ENCODE measurements around the gene COL6A3. TPM values are rescaled to one million over a fixed set of nuclear protein-coding genes. Genes with fewer than 3 reads are reported as not detected.
"Not testable (repeated sequence)": the region's sequence is repeated elsewhere in the genome, so short reads cannot be mapped to it uniquely, and the experiment has no call there.

The COL6A3 gene
- total RNA-seq, 2 experiments from 2014 or later, result 0.19 to 0.45 TPM

DNA sequence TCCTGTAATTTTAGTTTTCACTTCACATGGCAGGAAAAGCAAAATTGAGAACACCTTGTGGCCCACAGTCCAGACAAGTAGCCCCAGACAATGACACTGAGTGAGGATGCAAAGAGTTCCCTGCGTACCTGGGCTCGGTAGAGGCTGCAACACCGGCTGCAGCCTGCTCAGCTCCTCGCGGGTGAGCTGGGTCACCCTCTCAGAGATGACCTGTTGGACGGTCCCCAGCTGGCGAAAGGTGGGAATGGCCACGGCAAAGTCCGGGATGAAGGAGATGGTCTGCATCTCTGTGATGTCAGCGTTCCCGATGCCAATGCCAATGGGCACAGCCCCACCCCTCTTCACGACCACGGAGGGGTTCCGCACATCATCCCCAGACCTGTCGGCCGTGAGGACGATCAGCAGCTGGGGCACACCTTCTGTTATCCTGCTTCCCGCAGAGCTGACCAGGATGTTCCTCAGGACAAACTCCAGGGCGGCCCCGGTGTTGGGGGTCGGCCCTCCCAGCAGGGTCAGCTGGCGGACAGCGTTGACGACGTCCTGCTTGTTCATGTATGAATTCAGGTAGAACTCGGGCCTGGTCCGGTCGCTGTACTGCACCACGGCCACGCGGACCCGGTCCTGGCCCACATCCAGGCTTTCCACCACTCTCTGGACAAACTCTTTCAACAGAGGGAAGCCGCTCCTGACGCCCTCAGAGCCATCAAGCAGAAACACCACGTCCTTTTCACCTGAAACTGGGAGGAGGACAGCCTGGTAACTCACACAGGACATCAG, 39.5 kb downstream of the COL6A3 start:
- POLR2A ChIA-PET, result no interaction called here
- Mint-ChIP-seq H3K4me3 (no peak overlapping the region), H3K27me3 (peaks cover 2% of the 10 kb centered on the region), H3K9me3 (no peaks in the 10 kb centered on the region), H3K36me3 (no peaks in the 10 kb centered on the region), H3K4me1 (no peaks in the 10 kb centered on the region), H3K27ac (no peak overlapping the region)
- ATAC-seq (ENCODE audit: low read depth) (no peak), DNase-seq (no peak)

DNA sequence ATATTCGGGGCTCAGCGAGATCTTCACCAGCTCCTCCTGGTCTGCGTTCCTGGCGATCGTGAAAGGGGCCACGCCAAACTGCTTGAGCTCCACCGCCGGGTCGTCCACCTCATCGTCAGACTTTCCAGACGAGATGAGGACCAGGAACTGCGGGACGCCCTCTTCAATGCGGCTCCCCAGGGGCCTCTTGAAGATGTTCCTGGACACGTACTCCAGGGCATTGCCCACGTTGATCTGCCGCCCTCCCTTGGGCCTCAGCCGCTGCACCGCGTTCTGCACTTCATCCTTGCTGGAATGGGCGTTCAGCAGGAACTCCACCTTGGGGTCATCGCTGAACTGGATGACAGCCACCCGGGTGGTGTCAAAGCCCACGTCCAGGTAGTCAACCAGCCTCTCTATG, 42.1 kb downstream of the COL6A3 start:
- Mint-ChIP-seq H3K9me3 (no peaks in the 10 kb centered on the region), H3K4me1 (peaks cover 3% of the 10 kb centered on the region), H3K36me3 (no peaks in the 10 kb centered on the region), H3K27me3 (peaks cover 2% of the 10 kb centered on the region), H3K27ac (no peak overlapping the region), H3K4me3 (no peak overlapping the region)
- POLR2A ChIA-PET, result no interaction called here
- DNase-seq, result no peak
- ATAC-seq (ENCODE audit: low read depth), result no peak

DNA sequence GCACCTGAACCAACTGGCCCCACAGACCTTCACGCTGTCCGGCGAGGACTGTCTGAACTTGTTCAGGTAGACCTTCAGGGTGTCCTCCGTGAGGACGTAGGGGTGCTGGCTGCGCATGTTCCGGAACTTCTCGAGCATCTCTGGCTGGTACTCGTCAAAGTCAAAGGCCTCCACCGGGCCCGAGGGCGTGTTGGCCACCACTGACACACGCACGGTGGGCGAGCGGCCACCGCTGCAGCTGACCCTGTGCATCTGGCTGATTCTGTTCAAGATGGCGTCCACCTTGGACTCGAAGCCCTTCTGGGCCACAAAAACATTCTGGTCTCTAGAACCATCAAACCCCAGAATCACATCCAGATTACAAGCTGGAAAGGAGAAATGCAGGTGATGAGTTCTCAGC, 48.3 kb downstream of the COL6A3 start:
- H3K27me3 Mint-ChIP-seq, result peaks cover 2% of the 10 kb centered on the region
- DNase-seq (no peak), ATAC-seq (ENCODE audit: low read depth) (no peak)
- H3K27ac Mint-ChIP-seq, result no peak overlapping the region
- H3K9me3 Mint-ChIP-seq, result no peaks in the 10 kb centered on the region
- POLR2A ChIA-PET, result no interaction called here
- H3K36me3 Mint-ChIP-seq, result no peaks in the 10 kb centered on the region
- H3K4me1 Mint-ChIP-seq, result peaks cover 3% of the 10 kb centered on the region
- H3K4me3 Mint-ChIP-seq, result no peak overlapping the region

DNA sequence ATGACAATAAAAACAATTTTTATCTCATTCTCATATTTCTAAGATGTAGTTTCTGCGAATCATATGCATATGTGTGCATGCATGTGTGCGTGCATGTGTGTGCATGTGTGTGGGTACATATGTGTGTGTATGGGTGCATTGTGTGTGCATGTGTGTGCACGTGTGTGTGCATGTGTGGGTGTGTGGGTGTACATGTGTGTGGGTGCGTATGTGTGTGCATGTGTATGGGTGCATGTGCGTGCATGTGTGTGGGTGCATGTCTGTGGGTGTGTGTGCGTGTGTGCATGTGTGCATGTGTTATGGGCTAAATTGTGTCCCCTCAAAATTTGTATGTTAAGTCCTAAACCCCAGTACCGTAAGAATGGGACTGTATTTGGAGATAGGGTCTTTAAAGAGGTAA, 49.3 kb downstream of the COL6A3 start:
- no peak overlapping the region for H3K27ac Mint-ChIP-seq
- H3K4me1 Mint-ChIP-seq, result peaks cover 3% of the 10 kb centered on the region
- no peak overlapping the region for H3K4me3 Mint-ChIP-seq
- no peaks in the 10 kb centered on the region for H3K9me3 Mint-ChIP-seq
- H3K36me3 Mint-ChIP-seq, result no peaks in the 10 kb centered on the region
- ATAC-seq (ENCODE audit: low read depth) (no peak), DNase-seq (no peak)
- POLR2A ChIA-PET, result no interaction called here
- H3K27me3 Mint-ChIP-seq, result peaks cover under 1% of the 10 kb centered on the region

DNA sequence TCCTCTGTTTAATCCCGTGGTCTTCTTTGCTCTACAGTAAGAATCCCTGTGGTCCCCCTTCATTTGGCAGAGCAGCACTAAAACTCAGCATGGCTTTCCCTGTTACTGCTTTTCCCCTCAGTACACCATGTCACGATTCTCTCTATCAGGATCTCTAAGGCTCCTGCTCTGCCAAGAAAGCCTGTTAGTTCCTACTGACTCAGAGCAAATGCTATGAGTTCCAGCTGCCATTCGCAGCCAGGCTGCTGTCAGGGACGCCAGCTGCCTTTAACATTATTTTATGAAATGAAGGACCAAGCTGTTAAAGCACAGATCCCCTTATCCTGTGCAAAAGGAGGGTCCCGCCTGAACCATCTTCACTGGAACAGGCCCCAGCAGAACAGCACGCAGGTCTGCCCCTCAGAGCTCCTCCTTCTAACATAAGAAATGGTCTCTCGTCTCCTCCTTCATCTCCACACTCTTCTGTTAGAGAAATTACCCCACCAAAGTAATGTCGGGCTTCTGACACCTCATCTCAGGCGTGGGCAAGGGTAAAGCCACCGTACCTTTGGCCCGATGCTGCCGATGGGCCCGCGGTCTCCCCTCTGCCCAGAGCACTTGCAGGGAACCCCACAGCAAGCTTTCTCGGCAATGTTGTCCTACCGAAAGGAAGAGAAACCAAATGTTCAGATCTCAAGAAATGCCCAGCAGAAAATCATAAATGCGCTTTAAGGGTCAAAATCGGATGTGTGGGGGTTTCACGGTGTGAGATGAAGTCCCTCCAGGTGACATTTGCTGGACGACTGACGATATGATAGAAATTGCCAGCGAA, 52.6 kb downstream of the COL6A3 start:
- no peak for ATAC-seq (ENCODE audit: low read depth)
- Mint-ChIP-seq H3K27me3 (no peaks in the 10 kb centered on the region), H3K9me3 (no peaks in the 10 kb centered on the region), H3K36me3 (no peaks in the 10 kb centered on the region), H3K27ac (no peak overlapping the region), H3K4me3 (no peak overlapping the region), H3K4me1 (no peaks in the 10 kb centered on the region)
- DNase-seq, result no peak
- POLR2A ChIA-PET, result no interaction called here

DNA sequence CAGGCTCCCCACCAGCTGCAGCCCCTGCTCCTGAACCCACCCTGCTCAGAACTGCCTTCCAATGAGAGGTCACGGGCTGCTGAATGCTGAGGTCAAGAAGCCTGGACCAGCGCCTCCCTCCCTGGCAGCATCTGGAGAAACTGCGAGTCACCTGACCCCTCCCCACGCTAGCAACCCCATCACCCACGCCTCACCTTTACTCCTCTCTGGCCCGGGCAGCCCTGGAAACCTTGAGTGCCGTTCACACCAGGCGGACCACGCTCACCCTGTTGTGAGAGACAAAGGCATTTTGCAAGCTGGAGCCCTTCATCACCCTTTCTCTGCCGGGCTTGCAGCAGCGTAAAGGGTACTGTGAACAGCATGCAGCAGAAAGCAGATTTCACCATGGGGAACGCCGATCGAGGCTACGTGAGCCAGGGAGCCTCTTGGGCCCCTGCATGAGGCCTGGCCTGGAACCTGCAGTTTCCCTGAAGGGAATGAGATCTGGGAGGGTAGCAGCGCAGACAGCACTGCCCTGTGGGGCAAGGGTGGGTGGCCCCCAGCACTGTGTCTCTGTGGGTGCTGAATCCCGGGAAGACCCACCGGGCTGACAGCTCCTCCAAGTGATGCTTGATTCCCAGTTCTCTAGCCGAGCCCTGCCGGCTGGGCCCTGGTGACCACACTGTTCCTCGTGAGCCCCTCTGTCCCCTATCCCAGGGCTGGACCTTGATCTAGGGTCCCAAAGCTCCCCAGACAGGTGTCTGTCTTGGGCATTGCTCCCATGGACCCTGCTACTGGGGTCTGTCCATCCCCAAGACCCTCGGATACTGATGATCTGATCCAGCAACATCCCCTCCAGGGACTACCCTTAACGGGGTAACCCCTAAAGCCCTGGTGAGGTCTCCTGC, 53.8 kb downstream of the COL6A3 start:
- POLR2A ChIA-PET, result no interaction called here
- DNase-seq, result no peak
- Mint-ChIP-seq H3K36me3 (no peaks in the 10 kb centered on the region), H3K27me3 (no peaks in the 10 kb centered on the region), H3K9me3 (no peaks in the 10 kb centered on the region), H3K4me1 (no peaks in the 10 kb centered on the region), H3K4me3 (no peak overlapping the region), H3K27ac (no peak overlapping the region)
- ATAC-seq (ENCODE audit: low read depth), result no peak

DNA sequence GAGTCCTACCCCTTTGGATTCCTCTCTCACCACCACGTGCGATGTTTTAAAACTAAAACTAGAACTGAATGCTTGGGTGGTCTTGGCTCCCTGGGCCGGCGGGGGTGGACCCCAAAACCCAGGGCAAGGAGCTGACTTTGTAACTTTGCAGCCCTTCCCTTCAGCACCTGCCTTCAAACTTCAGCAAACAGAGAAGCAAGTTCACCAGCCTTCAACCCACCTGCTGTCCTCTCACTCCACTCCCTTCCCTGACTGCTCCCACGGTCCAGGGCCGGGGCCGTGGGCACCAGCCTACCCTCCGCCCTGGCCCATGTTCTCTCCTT, 54.5 kb downstream of the COL6A3 start:
- DNase-seq, result no peak
- H3K4me3 Mint-ChIP-seq, result no peak overlapping the region
- H3K9me3 Mint-ChIP-seq, result no peaks in the 10 kb centered on the region
- H3K27ac Mint-ChIP-seq, result no peak overlapping the region
- no peaks in the 10 kb centered on the region for H3K27me3 Mint-ChIP-seq
- no peaks in the 10 kb centered on the region for H3K4me1 Mint-ChIP-seq
- H3K36me3 Mint-ChIP-seq, result no peaks in the 10 kb centered on the region
- POLR2A ChIA-PET, result no interaction called here
- no peak for ATAC-seq (ENCODE audit: low read depth)

DNA sequence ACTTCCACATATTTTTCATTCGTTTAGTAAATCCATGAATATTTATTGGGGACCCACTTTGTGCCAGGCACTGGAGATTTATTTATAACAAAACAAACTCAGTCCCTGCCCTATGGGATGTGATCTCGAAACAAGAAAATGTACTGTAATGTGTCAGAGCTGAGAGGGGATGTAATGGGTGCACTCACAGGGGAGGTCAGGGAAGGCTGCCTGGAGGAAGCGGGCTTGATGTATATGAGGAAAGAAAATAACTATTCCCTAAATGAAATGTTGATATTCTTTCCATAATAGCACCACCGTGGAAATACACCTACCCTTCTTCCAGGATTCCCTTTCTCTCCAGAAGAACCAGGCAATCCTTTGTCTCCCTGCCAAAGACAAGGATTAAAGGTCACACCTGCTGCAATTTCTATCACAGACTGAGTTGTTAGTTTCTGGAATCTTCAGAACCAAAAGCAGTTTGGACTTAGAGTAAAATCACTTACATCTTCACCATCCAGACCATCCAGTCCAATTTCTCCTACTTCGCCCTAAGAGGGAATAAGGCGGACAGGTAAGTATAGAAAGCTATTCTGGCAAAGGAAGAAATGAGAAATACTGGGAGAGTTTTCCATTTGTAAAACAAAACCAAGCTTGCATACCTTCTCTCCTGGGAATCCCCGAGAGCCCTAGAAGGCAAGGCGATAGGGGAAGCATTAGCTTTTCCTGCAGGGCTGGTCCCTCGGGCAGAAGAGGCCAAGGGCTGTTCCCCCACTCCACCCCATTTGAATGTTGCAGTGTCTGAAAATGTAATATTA, 55.0 kb downstream of the COL6A3 start:
- no peak for DNase-seq
- no peaks in the 10 kb centered on the region for H3K36me3 Mint-ChIP-seq

DNA sequence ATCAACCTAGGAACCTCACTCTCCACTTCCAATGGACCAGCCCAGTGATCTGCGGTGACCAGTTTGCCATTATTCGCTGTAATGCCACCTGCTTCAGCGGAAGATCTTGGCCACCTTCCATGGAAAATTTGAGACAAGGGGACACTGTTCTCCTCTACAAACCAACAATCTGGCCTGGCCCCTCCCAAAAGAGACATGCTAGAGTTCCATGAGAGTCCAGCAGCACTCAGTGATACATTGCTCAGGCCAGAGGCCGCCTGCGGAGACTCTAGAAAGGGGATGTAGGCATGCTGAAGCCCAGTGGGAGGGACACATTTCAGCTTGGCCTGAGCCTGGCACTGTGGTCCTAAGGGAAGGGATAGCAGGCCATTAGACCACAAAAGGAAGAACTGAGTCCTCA, 58.3 kb downstream of the COL6A3 start:
- Mint-ChIP-seq H3K4me1 (no peaks in the 10 kb centered on the region), H3K9me3 (no peaks in the 10 kb centered on the region), H3K27me3 (no peaks in the 10 kb centered on the region), H3K36me3 (no peaks in the 10 kb centered on the region), H3K4me3 (no peak overlapping the region), H3K27ac (no peak overlapping the region)
- POLR2A ChIA-PET, result no interaction called here
- DNase-seq (no peak), ATAC-seq (ENCODE audit: low read depth) (no peak)

More for the DNA sequence above, 55.0 kb downstream of the COL6A3 start:
- H3K4me1 Mint-ChIP-seq, result no peaks in the 10 kb centered on the region
- no peak overlapping the region for H3K4me3 Mint-ChIP-seq
- POLR2A ChIA-PET, result no interaction called here
- ATAC-seq (ENCODE audit: low read depth), result no peak
- no peaks in the 10 kb centered on the region for H3K9me3 Mint-ChIP-seq
- no peaks in the 10 kb centered on the region for H3K27me3 Mint-ChIP-seq
- no peak overlapping the region for H3K27ac Mint-ChIP-seq

DNA sequence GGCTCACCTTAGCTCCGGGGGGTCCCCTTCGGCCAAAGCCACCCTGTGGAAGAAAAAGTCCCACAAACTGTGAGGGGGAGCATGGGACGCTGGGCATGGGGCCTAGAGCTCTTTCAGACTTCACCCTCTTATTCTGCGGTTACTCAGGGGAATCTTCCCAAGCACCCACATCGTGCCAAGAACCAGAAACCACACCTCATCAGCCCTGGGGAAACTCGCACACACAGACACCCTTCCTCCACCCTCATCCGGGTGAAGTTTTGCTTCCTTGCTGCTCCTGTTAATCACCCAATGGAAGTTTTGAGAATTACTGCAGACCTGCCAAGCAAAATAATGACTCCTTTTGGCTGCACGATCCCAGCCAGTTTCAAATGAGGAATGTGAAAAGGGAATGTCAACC, 59.1 kb downstream of the COL6A3 start:
- POLR2A ChIA-PET, result no interaction called here
- ATAC-seq (ENCODE audit: low read depth) (no peak), DNase-seq (no peak)
- Mint-ChIP-seq H3K36me3 (no peaks in the 10 kb centered on the region), H3K4me3 (no peak overlapping the region), H3K27ac (no peak overlapping the region), H3K4me1 (no peaks in the 10 kb centered on the region), H3K27me3 (no peaks in the 10 kb centered on the region), H3K9me3 (no peaks in the 10 kb centered on the region)

DNA sequence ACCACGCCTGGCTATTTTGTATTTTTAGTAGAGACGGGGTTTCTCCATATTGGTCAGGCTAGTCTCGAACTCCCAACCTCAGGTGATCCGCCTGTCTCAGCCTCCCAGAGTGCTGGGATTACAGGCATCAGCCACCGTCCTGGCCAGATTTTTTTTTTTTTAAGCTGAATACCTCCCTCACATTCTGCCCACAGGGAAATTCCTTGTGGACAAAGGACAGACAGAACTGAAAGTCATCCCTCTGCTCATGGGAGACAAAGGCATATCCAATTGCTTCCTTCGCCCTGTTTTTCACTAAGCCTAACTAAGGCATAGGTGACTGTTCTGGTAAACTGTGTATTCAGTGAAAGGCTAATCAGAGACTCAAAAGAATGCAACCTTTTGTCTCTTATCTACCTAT, 59.8 kb downstream of the COL6A3 start:
- H3K27ac Mint-ChIP-seq; H3K4me1 Mint-ChIP-seq; H3K36me3 Mint-ChIP-seq; H3K4me3 Mint-ChIP-seq; POLR2A ChIA-PET; H3K27me3 Mint-ChIP-seq; ATAC-seq (ENCODE audit: low read depth); DNase-seq; H3K9me3 Mint-ChIP-seq: not testable (repeated sequence)

DNA sequence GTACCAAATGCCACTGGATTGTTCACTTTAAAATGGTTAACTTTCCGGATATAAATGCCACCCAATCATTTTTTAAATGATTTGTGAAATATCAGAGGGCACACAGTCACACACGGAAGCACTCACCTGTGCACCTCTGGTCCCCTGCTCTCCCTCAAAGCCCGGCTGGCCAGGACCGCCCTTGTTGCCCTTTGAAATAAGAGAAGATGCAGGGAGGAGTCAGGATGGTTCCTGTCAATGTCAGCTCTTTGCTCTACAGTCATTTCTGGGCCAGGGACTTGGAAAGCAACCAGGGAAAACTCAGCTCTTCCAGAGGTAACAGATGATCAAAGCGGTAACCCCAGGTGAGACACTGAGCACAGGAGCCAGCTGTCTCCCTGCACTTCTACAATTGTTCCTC, 60.7 kb downstream of the COL6A3 start:
- no peaks in the 10 kb centered on the region for H3K4me1 Mint-ChIP-seq
- no peak overlapping the region for H3K4me3 Mint-ChIP-seq
- H3K27ac Mint-ChIP-seq, result no peak overlapping the region
- no peaks in the 10 kb centered on the region for H3K27me3 Mint-ChIP-seq
- H3K9me3 Mint-ChIP-seq, result no peaks in the 10 kb centered on the region
- ATAC-seq (ENCODE audit: low read depth) (no peak), DNase-seq (no peak)
- POLR2A ChIA-PET, result no interaction called here
- H3K36me3 Mint-ChIP-seq, result no peaks in the 10 kb centered on the region

DNA sequence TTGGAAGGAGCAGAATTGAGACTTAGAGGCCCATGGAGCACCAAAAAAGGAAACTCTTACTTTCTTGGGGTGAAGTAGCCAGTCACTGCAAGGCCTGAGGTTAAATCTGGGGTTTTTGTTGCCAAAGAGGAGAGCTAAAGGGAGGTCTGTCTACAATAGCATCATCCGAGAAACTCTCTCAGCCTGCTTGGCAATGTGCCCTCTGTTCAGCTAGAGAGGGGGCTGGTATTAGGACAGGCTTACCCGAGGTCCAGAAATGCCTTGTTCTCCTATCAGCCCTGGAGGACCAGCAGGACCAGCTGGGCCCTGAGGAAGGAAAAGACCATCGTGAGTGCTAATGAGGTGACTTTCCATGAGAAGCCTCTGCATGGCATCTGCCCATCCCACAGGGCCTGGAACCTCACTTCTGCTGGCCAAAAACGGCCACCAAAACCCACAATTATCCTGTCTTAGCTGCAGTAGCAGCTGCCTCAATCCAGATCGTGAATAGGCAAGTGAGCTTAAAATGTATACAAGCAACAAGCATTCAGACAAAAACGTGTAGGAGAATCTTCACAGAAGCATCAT, 61.6 kb downstream of the COL6A3 start:
- ATAC-seq (ENCODE audit: low read depth) (no peak), DNase-seq (no peak)

More for the DNA sequence above, 61.6 kb downstream of the COL6A3 start:
- Mint-ChIP-seq H3K4me1 (no peaks in the 10 kb centered on the region), H3K4me3 (no peak overlapping the region), H3K9me3 (no peaks in the 10 kb centered on the region), H3K27me3 (no peaks in the 10 kb centered on the region), H3K36me3 (no peaks in the 10 kb centered on the region), H3K27ac (no peak overlapping the region)
- POLR2A ChIA-PET, result no interaction called here
